GM18870 (cell line): ENCODE results near the gene NBDY.
"Not testable (repeated sequence)": the region's sequence is repeated elsewhere in the genome, so short reads cannot be mapped to it uniquely, and the experiment has no call there.

Experiments used
- ATAC-seq: cut with Tn5 transposase; IDR thresholded peaks from one replicate; pipeline ENCODE4 v1.9.1; 2021; ENCODE audit warnings: moderate library complexity; ENCODE audit not compliant: unreplicated experiment

NBDY gene

GRCh38 chrX:56729152-56729850, at the start of gene NBDY:
Gene NBDY, plus strand, starts transcription at chrX:56729243. Its CDS starts 111 bp downstream, at chrX:56729354.
- ATAC-seq: peak; percentile 48

- not testable (repeated sequence) for ATAC-seq
Measured at GRCh38 chrX:56704530-56704929, 24.5 kb upstream of the NBDY start.

GRCh38 chrX:56726605-56727004, 2.4 kb upstream of the NBDY start:
- ATAC-seq: peak; percentile 44

GRCh38 chrX:56727531-56727930, 1.5 kb upstream of the NBDY start:
- ATAC-seq: no peak

- ATAC-seq: peak; percentile 32
Measured at GRCh38 chrX:56728321-56728720, 722 bp upstream of the NBDY start.

GRCh38 chrX:56728752-56729151, 291 bp upstream of the NBDY start:
- peak; percentile 22 for ATAC-seq

GRCh38 chrX:56733459-56734046, 4.5 kb downstream of the NBDY start:
- ATAC-seq: peak; percentile 49

GRCh38 chrX:56736219-56736618, 7.2 kb downstream of the NBDY start:
- no peak for ATAC-seq

GRCh38 chrX:56738670-56739069, 9.6 kb downstream of the NBDY start:
- no peak for ATAC-seq

GRCh38 chrX:56744996-56745395, 16.0 kb downstream of the NBDY start:
- no peak for ATAC-seq

- ATAC-seq: no peak
Measured at GRCh38 chrX:56746996-56747395, 18.0 kb downstream of the NBDY start.

- no peak for ATAC-seq
Measured at GRCh38 chrX:56751071-56751470, 22.0 kb downstream of the NBDY start.

GRCh38 chrX:56757327-56757726, 28.3 kb downstream of the NBDY start:
- ATAC-seq: peak; percentile 53

- no peak for ATAC-seq
Measured at GRCh38 chrX:56758456-56758855, 29.4 kb downstream of the NBDY start.

GRCh38 chrX:56759736-56760409, 30.8 kb downstream of the NBDY start:
- ATAC-seq: no peak

GRCh38 chrX:56760410-56761124, 31.5 kb downstream of the NBDY start:
- not testable (repeated sequence) for ATAC-seq

- ATAC-seq: no peak
Measured at GRCh38 chrX:56761167-56761566, 32.1 kb downstream of the NBDY start.

- ATAC-seq: peak; percentile 26
Measured at GRCh38 chrX:56762220-56762619, 33.2 kb downstream of the NBDY start.

- peak; percentile 1 for ATAC-seq
Measured at GRCh38 chrX:56762707-56763555, 33.9 kb downstream of the NBDY start.

- ATAC-seq: peak; percentile 27
Measured at GRCh38 chrX:56763556-56764152, 34.6 kb downstream of the NBDY start.
